H1 (cell line): ENCODE results near the gene TUBGCP3. TPM values are rescaled to one million over a fixed set of nuclear protein-coding genes. Genes with fewer than 3 reads are reported as not detected.
A peak's percentile ranks its signal among the peaks of the same experiment; 100 is the strongest.

Source experiments
- BCL11A ChIP-seq, 2 experiments: IDR thresholded peaks; one replicate each; pipeline ENCODE4 v1.6.1; 2011; ENCODE audit warnings: low read depth in 2 of 2, low read length in 2 of 2, mild to moderate bottlenecking in 2 of 2
- KDM1A ChIP-seq: fragments of 200-600, 300-600 bp; sonication (generic); IDR thresholded peaks from 2 replicates; pipeline ENCODE4 v1.7.1; 2016; ENCODE audit warnings: mild to moderate bottlenecking, low read length, borderline replicate concordance
- polyA plus RNA-seq, 7 experiments: library from polyadenylated mRNA; depleted of rRNA in 3 of 7; stranded (reverse) in 5 of 7; unstranded in 2 of 7; fragments of >200 nt in 5 of 7; fragments of 200-250 nt in 2 of 7; gene quantifications; 1 replicate in 5 of 7; 2 replicates in 1 of 7; 4 replicates in 1 of 7; pipeline versions ENCODE4 v1.2.1 to v1.2.3, GENCODE V29; 2011 to 2013; ENCODE audit warnings: missing spikeins in 2 of 7, mixed read lengths in 2 of 7
- total RNA-seq: library from RNA; stranded (reverse); fragmentation: NEBNext Ultra II Directional; extraction: Animal tissue kit (Norgen Biotek cat#: 25700); gene quantifications from 2 replicates; pipeline ENCODE4 v1.2.1, GENCODE V29; 2021
- TF ChIP-seq, protein P1 (sequence below): fragments of 300-600 bp; sonication (generic); IDR thresholded peaks from 2 replicates; pipeline ENCODE4 v1.7.1; 2012; ENCODE audit warnings: low read length, moderate library complexity, mild to moderate bottlenecking, inconsistent platforms; ENCODE audit not compliant: insufficient replicate concordance
- TF ChIP-seq, protein P2 (sequence below), 3 experiments: IDR thresholded peaks; 1 replicate in 2 of 3; 2 replicates in 1 of 3; pipeline versions ENCODE4 v1.5.1 to v1.6.1; 2011; ENCODE audit warnings: low read length in 3 of 3, mild to moderate bottlenecking in 3 of 3, inconsistent platforms in 2 of 3, low read depth in 1 of 3, moderate library complexity in 1 of 3; ENCODE audit not compliant: insufficient read depth in 1 of 3; ENCODE audit errors: control extremely low read depth in 1 of 3
- TF ChIP-seq, protein P3 (sequence below): IDR thresholded peaks from 2 replicates; pipeline ENCODE4 v1.6.1; 2011; ENCODE audit warnings: low read length, improper control_type of control experiment

The TUBGCP3 gene
- total and polyA plus RNA-seq, 2 of the 8 experiments (the other 6 are each of a cell fraction or from before 2014, with no cell fraction given) = 27.0 to 31.7 TPM

DNA sequence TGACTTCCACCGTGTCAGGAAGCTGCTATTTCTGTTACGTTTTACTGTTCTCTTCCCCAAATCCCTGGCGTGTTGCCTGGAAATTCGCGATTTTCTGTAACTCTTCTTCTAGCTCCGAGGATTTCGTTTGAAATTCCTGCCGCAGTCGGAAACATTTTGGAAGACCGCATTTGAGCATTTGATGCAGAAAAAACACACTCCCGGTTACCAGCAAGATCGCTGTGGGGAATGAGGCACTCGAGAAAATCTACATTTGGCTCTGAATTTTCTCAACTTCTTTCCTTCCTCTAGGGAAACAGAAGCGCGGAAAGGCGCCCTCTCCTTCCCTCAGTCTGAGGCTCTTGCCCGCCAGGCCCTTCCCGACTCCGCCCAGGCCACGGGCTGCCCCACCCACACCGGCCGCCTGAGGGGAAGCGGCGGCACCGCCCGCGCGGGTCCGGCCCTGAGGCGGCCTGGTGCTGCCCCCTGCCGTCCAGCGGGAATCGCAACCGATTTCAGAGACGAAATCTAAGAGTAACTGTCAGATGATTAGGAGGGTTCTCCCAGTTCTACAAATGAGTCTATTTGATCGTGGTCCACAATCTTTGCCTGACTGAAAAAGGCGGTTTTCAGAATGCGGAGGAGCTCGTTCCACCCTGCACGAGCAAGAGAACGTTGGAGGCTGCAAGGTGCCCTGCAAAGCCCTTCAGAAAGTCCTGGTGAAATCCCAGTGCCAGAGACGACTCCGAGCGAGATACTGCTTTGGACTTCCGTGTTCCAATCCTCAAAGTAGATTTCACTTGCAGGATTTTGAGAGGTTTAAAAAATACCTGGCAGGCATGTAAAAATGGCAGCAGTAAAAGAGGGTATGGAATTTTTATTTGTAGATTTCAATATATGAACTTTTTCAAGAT lies 18.4 kb upstream of the TUBGCP3 start (continued):
- TF ChIP-seq, protein P1, sequence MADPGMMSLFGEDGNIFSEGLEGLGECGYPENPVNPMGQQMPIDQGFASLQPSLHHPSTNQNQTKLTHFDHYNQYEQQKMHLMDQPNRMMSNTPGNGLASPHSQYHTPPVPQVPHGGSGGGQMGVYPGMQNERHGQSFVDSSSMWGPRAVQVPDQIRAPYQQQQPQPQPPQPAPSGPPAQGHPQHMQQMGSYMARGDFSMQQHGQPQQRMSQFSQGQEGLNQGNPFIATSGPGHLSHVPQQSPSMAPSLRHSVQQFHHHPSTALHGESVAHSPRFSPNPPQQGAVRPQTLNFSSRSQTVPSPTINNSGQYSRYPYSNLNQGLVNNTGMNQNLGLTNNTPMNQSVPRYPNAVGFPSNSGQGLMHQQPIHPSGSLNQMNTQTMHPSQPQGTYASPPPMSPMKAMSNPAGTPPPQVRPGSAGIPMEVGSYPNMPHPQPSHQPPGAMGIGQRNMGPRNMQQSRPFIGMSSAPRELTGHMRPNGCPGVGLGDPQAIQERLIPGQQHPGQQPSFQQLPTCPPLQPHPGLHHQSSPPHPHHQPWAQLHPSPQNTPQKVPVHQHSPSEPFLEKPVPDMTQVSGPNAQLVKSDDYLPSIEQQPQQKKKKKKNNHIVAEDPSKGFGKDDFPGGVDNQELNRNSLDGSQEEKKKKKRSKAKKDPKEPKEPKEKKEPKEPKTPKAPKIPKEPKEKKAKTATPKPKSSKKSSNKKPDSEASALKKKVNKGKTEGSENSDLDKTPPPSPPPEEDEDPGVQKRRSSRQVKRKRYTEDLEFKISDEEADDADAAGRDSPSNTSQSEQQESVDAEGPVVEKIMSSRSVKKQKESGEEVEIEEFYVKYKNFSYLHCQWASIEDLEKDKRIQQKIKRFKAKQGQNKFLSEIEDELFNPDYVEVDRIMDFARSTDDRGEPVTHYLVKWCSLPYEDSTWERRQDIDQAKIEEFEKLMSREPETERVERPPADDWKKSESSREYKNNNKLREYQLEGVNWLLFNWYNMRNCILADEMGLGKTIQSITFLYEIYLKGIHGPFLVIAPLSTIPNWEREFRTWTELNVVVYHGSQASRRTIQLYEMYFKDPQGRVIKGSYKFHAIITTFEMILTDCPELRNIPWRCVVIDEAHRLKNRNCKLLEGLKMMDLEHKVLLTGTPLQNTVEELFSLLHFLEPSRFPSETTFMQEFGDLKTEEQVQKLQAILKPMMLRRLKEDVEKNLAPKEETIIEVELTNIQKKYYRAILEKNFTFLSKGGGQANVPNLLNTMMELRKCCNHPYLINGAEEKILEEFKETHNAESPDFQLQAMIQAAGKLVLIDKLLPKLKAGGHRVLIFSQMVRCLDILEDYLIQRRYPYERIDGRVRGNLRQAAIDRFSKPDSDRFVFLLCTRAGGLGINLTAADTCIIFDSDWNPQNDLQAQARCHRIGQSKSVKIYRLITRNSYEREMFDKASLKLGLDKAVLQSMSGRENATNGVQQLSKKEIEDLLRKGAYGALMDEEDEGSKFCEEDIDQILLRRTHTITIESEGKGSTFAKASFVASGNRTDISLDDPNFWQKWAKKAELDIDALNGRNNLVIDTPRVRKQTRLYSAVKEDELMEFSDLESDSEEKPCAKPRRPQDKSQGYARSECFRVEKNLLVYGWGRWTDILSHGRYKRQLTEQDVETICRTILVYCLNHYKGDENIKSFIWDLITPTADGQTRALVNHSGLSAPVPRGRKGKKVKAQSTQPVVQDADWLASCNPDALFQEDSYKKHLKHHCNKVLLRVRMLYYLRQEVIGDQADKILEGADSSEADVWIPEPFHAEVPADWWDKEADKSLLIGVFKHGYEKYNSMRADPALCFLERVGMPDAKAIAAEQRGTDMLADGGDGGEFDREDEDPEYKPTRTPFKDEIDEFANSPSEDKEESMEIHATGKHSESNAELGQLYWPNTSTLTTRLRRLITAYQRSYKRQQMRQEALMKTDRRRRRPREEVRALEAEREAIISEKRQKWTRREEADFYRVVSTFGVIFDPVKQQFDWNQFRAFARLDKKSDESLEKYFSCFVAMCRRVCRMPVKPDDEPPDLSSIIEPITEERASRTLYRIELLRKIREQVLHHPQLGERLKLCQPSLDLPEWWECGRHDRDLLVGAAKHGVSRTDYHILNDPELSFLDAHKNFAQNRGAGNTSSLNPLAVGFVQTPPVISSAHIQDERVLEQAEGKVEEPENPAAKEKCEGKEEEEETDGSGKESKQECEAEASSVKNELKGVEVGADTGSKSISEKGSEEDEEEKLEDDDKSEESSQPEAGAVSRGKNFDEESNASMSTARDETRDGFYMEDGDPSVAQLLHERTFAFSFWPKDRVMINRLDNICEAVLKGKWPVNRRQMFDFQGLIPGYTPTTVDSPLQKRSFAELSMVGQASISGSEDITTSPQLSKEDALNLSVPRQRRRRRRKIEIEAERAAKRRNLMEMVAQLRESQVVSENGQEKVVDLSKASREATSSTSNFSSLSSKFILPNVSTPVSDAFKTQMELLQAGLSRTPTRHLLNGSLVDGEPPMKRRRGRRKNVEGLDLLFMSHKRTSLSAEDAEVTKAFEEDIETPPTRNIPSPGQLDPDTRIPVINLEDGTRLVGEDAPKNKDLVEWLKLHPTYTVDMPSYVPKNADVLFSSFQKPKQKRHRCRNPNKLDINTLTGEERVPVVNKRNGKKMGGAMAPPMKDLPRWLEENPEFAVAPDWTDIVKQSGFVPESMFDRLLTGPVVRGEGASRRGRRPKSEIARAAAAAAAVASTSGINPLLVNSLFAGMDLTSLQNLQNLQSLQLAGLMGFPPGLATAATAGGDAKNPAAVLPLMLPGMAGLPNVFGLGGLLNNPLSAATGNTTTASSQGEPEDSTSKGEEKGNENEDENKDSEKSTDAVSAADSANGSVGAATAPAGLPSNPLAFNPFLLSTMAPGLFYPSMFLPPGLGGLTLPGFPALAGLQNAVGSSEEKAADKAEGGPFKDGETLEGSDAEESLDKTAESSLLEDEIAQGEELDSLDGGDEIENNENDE = no peak
- TF ChIP-seq, protein P2, sequence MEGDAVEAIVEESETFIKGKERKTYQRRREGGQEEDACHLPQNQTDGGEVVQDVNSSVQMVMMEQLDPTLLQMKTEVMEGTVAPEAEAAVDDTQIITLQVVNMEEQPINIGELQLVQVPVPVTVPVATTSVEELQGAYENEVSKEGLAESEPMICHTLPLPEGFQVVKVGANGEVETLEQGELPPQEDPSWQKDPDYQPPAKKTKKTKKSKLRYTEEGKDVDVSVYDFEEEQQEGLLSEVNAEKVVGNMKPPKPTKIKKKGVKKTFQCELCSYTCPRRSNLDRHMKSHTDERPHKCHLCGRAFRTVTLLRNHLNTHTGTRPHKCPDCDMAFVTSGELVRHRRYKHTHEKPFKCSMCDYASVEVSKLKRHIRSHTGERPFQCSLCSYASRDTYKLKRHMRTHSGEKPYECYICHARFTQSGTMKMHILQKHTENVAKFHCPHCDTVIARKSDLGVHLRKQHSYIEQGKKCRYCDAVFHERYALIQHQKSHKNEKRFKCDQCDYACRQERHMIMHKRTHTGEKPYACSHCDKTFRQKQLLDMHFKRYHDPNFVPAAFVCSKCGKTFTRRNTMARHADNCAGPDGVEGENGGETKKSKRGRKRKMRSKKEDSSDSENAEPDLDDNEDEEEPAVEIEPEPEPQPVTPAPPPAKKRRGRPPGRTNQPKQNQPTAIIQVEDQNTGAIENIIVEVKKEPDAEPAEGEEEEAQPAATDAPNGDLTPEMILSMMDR (IDR thresholded peaks at IDR 0.05; ENCODE audit: control extremely low read depth in 1 of 3, insufficient read depth in 1 of 3, low read depth in 1 of 3, low read length in 3 of 3) = peak; percentile 85 to 90 (median 88)
- TF ChIP-seq BCL11A (IDR thresholded peaks at IDR 0.05; ENCODE audit: low read depth in 2 of 2, low read length in 2 of 2) (no peak), KDM1A (no peak)
- TF ChIP-seq, protein P3, sequence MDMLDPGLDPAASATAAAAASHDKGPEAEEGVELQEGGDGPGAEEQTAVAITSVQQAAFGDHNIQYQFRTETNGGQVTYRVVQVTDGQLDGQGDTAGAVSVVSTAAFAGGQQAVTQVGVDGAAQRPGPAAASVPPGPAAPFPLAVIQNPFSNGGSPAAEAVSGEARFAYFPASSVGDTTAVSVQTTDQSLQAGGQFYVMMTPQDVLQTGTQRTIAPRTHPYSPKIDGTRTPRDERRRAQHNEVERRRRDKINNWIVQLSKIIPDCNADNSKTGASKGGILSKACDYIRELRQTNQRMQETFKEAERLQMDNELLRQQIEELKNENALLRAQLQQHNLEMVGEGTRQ = no peak
